Loucy (cell line): ENCODE measurements around the gene PRDX4.

Experiments
- H2AFZ ChIP-seq: fragments of 200-600 bp; sonication (generic); 2 replicates; pipeline ENCODE4 v1.6.0; 2016; ENCODE audit warnings: antibody characterized with exemption, mild to moderate bottlenecking, low read length, moderate library complexity
- H3F3A ChIP-seq: fragments of 200-600 bp; 2 replicates; pipeline ENCODE4 v1.6.0; 2016; ENCODE audit warnings: antibody characterized with exemption, low read depth, mild to moderate bottlenecking
- H3K27me3 ChIP-seq: fragments of 200-600 bp; sonication (generic); 2 replicates; pipeline ENCODE4 v1.6.1; 2014; ENCODE audit warnings: low read length, mild to moderate bottlenecking; ENCODE audit not compliant: insufficient read depth, poor library complexity, severe bottlenecking
- H3K36me3 ChIP-seq: fragments of 200-600 bp; sonication (generic); 2 replicates; pipeline ENCODE4 v1.6.1; 2016; ENCODE audit warnings: low read length; ENCODE audit not compliant: insufficient read depth
- H3K4me1 ChIP-seq: fragments of 200-600 bp; sonication (generic); 2 replicates; pipeline ENCODE4 v1.5.1; 2014; ENCODE audit warnings: low read length, mild to moderate bottlenecking; ENCODE audit not compliant: insufficient read depth, poor library complexity, severe bottlenecking
- H3K4me2 ChIP-seq: fragments of 200-600 bp; sonication (generic); 2 replicates; pipeline ENCODE4 v1.6.0; 2014; ENCODE audit warnings: antibody characterized with exemption, low read length, low read depth, mild to moderate bottlenecking; ENCODE audit not compliant: poor library complexity, severe bottlenecking
- H3K4me3 ChIP-seq: fragments of 200-600 bp; sonication (generic); 2 replicates; pipeline ENCODE4 v1.5.1; 2014; ENCODE audit warnings: low read length, mild to moderate bottlenecking, mixed read lengths; ENCODE audit not compliant: poor library complexity, severe bottlenecking
- H3K79me2 ChIP-seq: fragments of 200-600 bp; sonication (generic); 2 replicates; pipeline ENCODE4 v1.6.1; 2014; ENCODE audit warnings: low read length; ENCODE audit not compliant: insufficient read depth
- H3K9ac ChIP-seq: fragments of 200-600 bp; sonication (generic); 2 replicates; pipeline ENCODE4 v1.6.0; 2014; ENCODE audit warnings: mild to moderate bottlenecking, low read depth, low read length, moderate library complexity; ENCODE audit not compliant: poor library complexity, severe bottlenecking
- H3K9me2 ChIP-seq: fragments of 200-600 bp; sonication (generic); replicated peaks from 2 replicates; pipeline ENCODE4 v1.6.1; 2016; ENCODE audit warnings: low read depth, low read length, mixed read lengths
- H3K9me3 ChIP-seq: fragments of 200-600 bp; sonication (generic); 2 replicates; pipeline ENCODE4 v1.6.1; 2014; ENCODE audit warnings: mild to moderate bottlenecking, antibody characterized with exemption, low read length, low read depth; ENCODE audit not compliant: insufficient read depth
- H4K20me1 ChIP-seq: fragments of 200-600 bp; sonication (generic); 2 replicates; pipeline ENCODE4 v1.6.0; 2014; ENCODE audit warnings: antibody characterized with exemption, low read length, mild to moderate bottlenecking; ENCODE audit not compliant: insufficient read depth, poor library complexity, severe bottlenecking
- CTCF ChIP-seq: fragments of 200-600 bp; sonication (generic); conservative IDR thresholded peaks from 2 replicates; pipeline ENCODE4 v1.5.1; 2014; ENCODE audit warnings: mild to moderate bottlenecking, antibody characterized with exemption, low read length
- EZH2phosphoT487 ChIP-seq: fragments of 200-600 bp; IDR thresholded peaks from 2 replicates; pipeline ENCODE4 v1.6.1; 2018; ENCODE audit warnings: antibody characterized with exemption, mild to moderate bottlenecking, moderate library complexity, borderline replicate concordance

The PRDX4 gene

GRCh38 chrX:23626651-23627050, 40.6 kb upstream of the PRDX4 start:
- Histone ChIP-seq H4K20me1 (no peaks in the 10 kb centered on the region), H3K9me3 (no peaks in the 10 kb centered on the region), H3K27me3 (no peaks in the 10 kb centered on the region), H3K9ac (no peak overlapping the region), H3K9me2 (no peaks in the 10 kb centered on the region), H3K4me2 (no peak overlapping the region), H3F3A (no peaks in the 10 kb centered on the region), H3K79me2 (no peaks in the 10 kb centered on the region), H3K4me3 (no peak overlapping the region), H3K36me3 (no peaks in the 10 kb centered on the region), H3K4me1 (no peaks in the 10 kb centered on the region), H2AFZ (no peak overlapping the region)
- TF ChIP-seq CTCF (peak; percentile 29), EZH2phosphoT487 (no peak)

- no peak overlapping the region for H3K4me2 ChIP-seq
Observed at GRCh38 chrX:23628131-23628530, 39.2 kb upstream of the PRDX4 start.

DNA sequence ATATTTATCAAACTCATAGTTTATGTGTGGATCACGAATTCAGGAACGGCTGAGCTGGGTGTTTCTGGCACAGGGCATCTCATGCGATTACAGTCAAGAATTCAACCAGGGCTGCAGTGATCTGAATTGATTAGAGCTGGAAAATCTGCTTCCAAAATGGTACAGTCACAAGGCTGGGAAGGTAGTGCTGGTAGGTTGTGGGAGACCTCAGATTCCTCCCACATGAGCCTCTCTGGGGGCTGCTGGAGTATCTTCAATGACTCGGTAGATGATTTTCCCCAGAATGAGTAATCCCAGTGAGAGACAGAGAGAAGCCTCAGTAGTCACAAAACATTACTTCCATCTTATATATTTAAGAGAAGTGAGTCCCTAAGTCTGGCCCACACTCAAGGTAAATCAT, 36.2 kb upstream of the PRDX4 start:
- Histone ChIP-seq H3K9me3 (no peaks in the 10 kb centered on the region), H3K4me2 (no peak overlapping the region), H2AFZ (no peak overlapping the region), H3K9ac (no peak overlapping the region), H3K9me2 (no peaks in the 10 kb centered on the region), H3K36me3 (no peaks in the 10 kb centered on the region), H3K4me1 (no peaks in the 10 kb centered on the region), H3K79me2 (no peaks in the 10 kb centered on the region), H3K27me3 (no peaks in the 10 kb centered on the region), H3F3A (no peaks in the 10 kb centered on the region), H4K20me1 (no peaks in the 10 kb centered on the region), H3K4me3 (no peak overlapping the region)
- TF ChIP-seq EZH2phosphoT487 (no peak), CTCF (no peak)

More at GRCh38 chrX:23628131-23628530, 39.2 kb upstream of the PRDX4 start:
- Histone ChIP-seq H3K79me2 (no peaks in the 10 kb centered on the region), H3K27me3 (no peaks in the 10 kb centered on the region), H3K36me3 (no peaks in the 10 kb centered on the region), H3K9me3 (no peaks in the 10 kb centered on the region), H2AFZ (no peak overlapping the region), H3K9me2 (no peaks in the 10 kb centered on the region), H3F3A (no peaks in the 10 kb centered on the region), H4K20me1 (no peaks in the 10 kb centered on the region), H3K9ac (no peak overlapping the region), H3K4me3 (no peak overlapping the region), H3K4me1 (no peaks in the 10 kb centered on the region)
- TF ChIP-seq CTCF (no peak), EZH2phosphoT487 (no peak)
